Psoas muscle (tissue), 8 donors: ENCODE data around the gene CASP8. TPM values are rescaled to one million over a fixed set of nuclear protein-coding genes. Genes with fewer than 3 reads are reported as not detected.

ENCODE experiments used
- ATAC-seq, 4 donors: fragments of 200-7000 bp; cut with Tn5 transposase; one replicate each; pipeline ENCODE4 v1.9.1; 2020; ENCODE audit warnings: moderate library complexity in 3 of 4, mild to moderate bottlenecking in 2 of 4
- DNase-seq, 2 donors: peaks; one replicate each; pipeline ENCODE4 v3.0.0-alpha.2; 2020
- H3K27ac ChIP-seq: fragments of 200-600 bp; one replicate; pipeline ENCODE4 v1.8.0; 2022
- H3K27me3 ChIP-seq, 3 donors: fragments of 200-600 bp in 1 of 3; one replicate each; pipeline versions ENCODE4 v1.6.1 to v1.8.0; 2013 to 2022; ENCODE audit warnings: low read length in 2 of 3, mild to moderate bottlenecking in 2 of 3, moderate library complexity in 1 of 3; ENCODE audit not compliant: insufficient read depth in 3 of 3
- H3K36me3 ChIP-seq, 2 donors: fragments of 200-600 bp in 1 of 2; one replicate each; pipeline versions ENCODE4 v1.6.1 to v1.8.0; 2013 to 2022; ENCODE audit warnings: low read depth in 1 of 2, mild to moderate bottlenecking in 1 of 2, moderate library complexity in 1 of 2; ENCODE audit not compliant: insufficient read depth in 1 of 2
- H3K4me1 ChIP-seq: fragments of 200-600 bp; one replicate; pipeline ENCODE4 v1.8.0; 2022
- H3K4me3 ChIP-seq: fragments of 200-600 bp; one replicate; pipeline ENCODE4 v1.8.0; 2022; ENCODE audit warnings: mild to moderate bottlenecking
- H3K9me3 ChIP-seq: fragments of 200-600 bp; one replicate; pipeline ENCODE4 v1.8.0; 2022
- CTCF ChIP-seq: fragments of 200-600 bp; IDR thresholded peaks from one replicate; pipeline ENCODE4 v1.8.0; 2022; ENCODE audit warnings: antibody characterized with exemption
- WGBS, 3 donors: extraction: QIAGEN DNeasy Blood & Tissue Kit; methylation state at CpG; one replicate each; pipeline versions ENCODE4 v1.1.6 to v1.1.7; 2013; 5-methylcytosine and 5-hydroxymethylcytosine counted together
- intact Hi-C, 2 donors: fragments of 100-400 bp; cut with DNase I; formaldehyde crosslinking; loops; one replicate each; pipeline versions ENCODE4 v1.11.0 to v1.14.2; 2022
- polyA plus RNA-seq, 3 donors: library from polyadenylated mRNA; stranded (reverse); fragments of 200-250 nt; gene quantifications; one replicate each; pipeline ENCODE4 v1.2.3, GENCODE V29; 2013
- total RNA-seq, 4 donors: library from RNA; stranded (reverse); fragmentation: NEBNext Ultra II Directional in 2 of 4; extraction: Animal tissue kit (Norgen Biotek cat#: 25700) in 2 of 4; gene quantifications; one replicate each; pipeline versions ENCODE4 v1.2.1 to v1.2.4, GENCODE V29; 2021 to 2023
- donor health status: healthy with polysubstance abuse.
- donor health status: DM: no; HTN: no; CAD: no; lungs with moderate emphysema.
- donor health status: Bipolar disorder and iron deficiency.
- donor health status: healthy.
- donor health status: DM: yes; HTN: yes; CAD: no.
- donor health status: DM: no; HTN: no; CAD: no.
- donor health status: DM: no; HTN: no; CAD: no.
- donor health status: DM: yes; HTN: yes; CAD: no.

The CASP8 gene
- total and polyA plus RNA-seq, 7 donors = 0.87 to 3.5 (median 2.3) TPM

- no peak for TF ChIP-seq CTCF
- no peak for DNase-seq
Observed at GRCh38 chr2:201228912-201229290, 31.4 kb upstream of the CASP8 start.

GRCh38 chr2:201231781-201232466 is 28.4 kb upstream of the CASP8 start:
- Histone ChIP-seq H3K9me3 (no peaks in the 10 kb centered on the region), H3K27ac (no peak overlapping the region), H3K4me3 (no peak overlapping the region), H3K4me1 (peaks cover 3% of the 10 kb centered on the region), H3K36me3 (no peaks in the 10 kb centered on the region), H3K27me3 (no peaks in the 10 kb centered on the region)
- 21 to 29% (median 24%) methylated on average over 8 of the region's 8 CpGs for WGBS, 3 donors
- TF ChIP-seq CTCF = peak; percentile 62
- intact Hi-C loops = loop anchor here in 1 of 2 donors (5.0 kb wide), 1 partner anchor 50 kb away; the partner anchor contains the start of gene CASP10
- peak; percentile 40 to 86 (median 77) for ATAC-seq
- peak; percentile 74 to 82 for DNase-seq

More at GRCh38 chr2:201228912-201229290, 31.4 kb upstream of the CASP8 start:
- H3K4me3 ChIP-seq = no peak overlapping the region
- H3K4me1 ChIP-seq = no peaks in the 10 kb centered on the region
- no peak overlapping the region for H3K27ac ChIP-seq
- H3K27me3 ChIP-seq = no peaks in the 10 kb centered on the region
- intact Hi-C loops = no loop called here
- H3K9me3 ChIP-seq = no peaks in the 10 kb centered on the region
- no peak for ATAC-seq
- 65 to 69% (median 66%) methylated on average over 12 of the region's 12 CpGs for WGBS, 3 donors
- H3K36me3 ChIP-seq = no peaks in the 10 kb centered on the region

- WGBS, 3 donors = 60 to 81% (median 62%) methylated on average over 3 of the region's 3 CpGs
- TF ChIP-seq CTCF = no peak
- H3K4me3 ChIP-seq = no peak overlapping the region
Observed at GRCh38 chr2:201232467-201232815, 27.9 kb upstream of the CASP8 start.

DNA sequence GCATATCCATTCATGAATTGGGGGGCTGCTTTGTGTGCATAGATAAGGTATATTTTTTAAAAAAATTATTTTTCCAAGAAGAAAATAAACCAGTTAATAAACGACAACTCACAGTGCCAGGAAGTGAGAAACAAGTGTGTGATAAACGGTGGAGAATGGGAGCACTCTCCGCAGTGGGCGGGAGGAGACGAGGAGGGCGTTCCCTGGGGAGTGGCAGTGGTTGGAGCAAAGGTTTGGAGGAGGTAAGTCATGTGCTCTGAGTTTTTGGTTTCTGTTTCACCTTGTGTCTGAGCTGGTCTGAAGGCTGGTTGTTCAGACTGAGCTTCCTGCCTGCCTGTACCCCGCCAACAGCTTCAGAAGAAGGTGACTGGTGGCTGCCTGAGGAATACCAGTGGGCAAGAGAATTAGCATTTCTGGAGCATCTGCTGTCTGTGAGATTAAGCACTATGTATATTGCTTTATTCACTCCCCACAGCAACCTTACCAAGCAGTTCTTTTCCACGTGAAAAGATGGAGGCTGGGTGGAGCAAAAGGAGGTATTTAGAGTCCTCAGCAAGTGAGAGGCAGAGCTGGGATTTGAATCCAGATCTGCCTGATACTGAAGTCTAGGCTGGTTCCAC is 27.0 kb upstream of the CASP8 start:
- ATAC-seq (peak; percentile 49 to 72 (median 58)), DNase-seq (peak in 1 of 2 donors; percentile 42)
- 53 to 58% (median 54%) methylated on average over 8 of the region's 8 CpGs for WGBS, 3 donors
- peak overlapping the region; percentile 45 for H3K4me3 ChIP-seq
- H3K36me3 ChIP-seq = no peaks in the 10 kb centered on the region
- TF ChIP-seq CTCF = no peak
- no peaks in the 10 kb centered on the region for H3K27me3 ChIP-seq
- peak overlapping the region; percentile 13 for H3K27ac ChIP-seq
- H3K9me3 ChIP-seq = no peaks in the 10 kb centered on the region
- H3K4me1 ChIP-seq = peaks cover 3% of the 10 kb centered on the region
- intact Hi-C loops = loop anchor here in 1 of 2 donors (5.0 kb wide), 1 partner anchor 51 kb away; the partner anchor contains the start of gene CASP10

More at GRCh38 chr2:201232467-201232815, 27.9 kb upstream of the CASP8 start:
- DNase-seq = no peak
- intact Hi-C loops = loop anchor here in 1 of 2 donors (5.0 kb wide), 1 partner anchor 50 kb away; the partner anchor contains the start of gene CASP10
- Histone ChIP-seq H3K27ac (no peak overlapping the region), H3K4me1 (peaks cover 3% of the 10 kb centered on the region), H3K36me3 (no peaks in the 10 kb centered on the region), H3K9me3 (no peaks in the 10 kb centered on the region), H3K27me3 (no peaks in the 10 kb centered on the region)
- no peak for ATAC-seq
